Loucy (cell line): ENCODE results near the gene CFAP65.

Source experiments
- H2AFZ ChIP-seq: fragments of 200-600 bp; sonication (generic); 2 replicates; pipeline ENCODE4 v1.6.0; 2016; ENCODE audit warnings: antibody characterized with exemption, mild to moderate bottlenecking, low read length, moderate library complexity
- H3F3A ChIP-seq: fragments of 200-600 bp; 2 replicates; pipeline ENCODE4 v1.6.0; 2016; ENCODE audit warnings: antibody characterized with exemption, low read depth, mild to moderate bottlenecking
- H3K27me3 ChIP-seq: fragments of 200-600 bp; sonication (generic); 2 replicates; pipeline ENCODE4 v1.6.1; 2014; ENCODE audit warnings: low read length, mild to moderate bottlenecking; ENCODE audit not compliant: insufficient read depth, poor library complexity, severe bottlenecking
- H3K36me3 ChIP-seq: fragments of 200-600 bp; sonication (generic); 2 replicates; pipeline ENCODE4 v1.6.1; 2016; ENCODE audit warnings: low read length; ENCODE audit not compliant: insufficient read depth
- H3K4me1 ChIP-seq: fragments of 200-600 bp; sonication (generic); 2 replicates; pipeline ENCODE4 v1.5.1; 2014; ENCODE audit warnings: low read length, mild to moderate bottlenecking; ENCODE audit not compliant: insufficient read depth, poor library complexity, severe bottlenecking
- H3K4me2 ChIP-seq: fragments of 200-600 bp; sonication (generic); 2 replicates; pipeline ENCODE4 v1.6.0; 2014; ENCODE audit warnings: antibody characterized with exemption, low read length, low read depth, mild to moderate bottlenecking; ENCODE audit not compliant: poor library complexity, severe bottlenecking
- H3K4me3 ChIP-seq: fragments of 200-600 bp; sonication (generic); 2 replicates; pipeline ENCODE4 v1.5.1; 2014; ENCODE audit warnings: low read length, mild to moderate bottlenecking, mixed read lengths; ENCODE audit not compliant: poor library complexity, severe bottlenecking
- H3K79me2 ChIP-seq: fragments of 200-600 bp; sonication (generic); 2 replicates; pipeline ENCODE4 v1.6.1; 2014; ENCODE audit warnings: low read length; ENCODE audit not compliant: insufficient read depth
- H3K9ac ChIP-seq: fragments of 200-600 bp; sonication (generic); 2 replicates; pipeline ENCODE4 v1.6.0; 2014; ENCODE audit warnings: mild to moderate bottlenecking, low read depth, low read length, moderate library complexity; ENCODE audit not compliant: poor library complexity, severe bottlenecking
- H3K9me2 ChIP-seq: fragments of 200-600 bp; sonication (generic); replicated peaks from 2 replicates; pipeline ENCODE4 v1.6.1; 2016; ENCODE audit warnings: low read depth, low read length, mixed read lengths
- H3K9me3 ChIP-seq: fragments of 200-600 bp; sonication (generic); 2 replicates; pipeline ENCODE4 v1.6.1; 2014; ENCODE audit warnings: mild to moderate bottlenecking, antibody characterized with exemption, low read length, low read depth; ENCODE audit not compliant: insufficient read depth
- H4K20me1 ChIP-seq: fragments of 200-600 bp; sonication (generic); 2 replicates; pipeline ENCODE4 v1.6.0; 2014; ENCODE audit warnings: antibody characterized with exemption, low read length, mild to moderate bottlenecking; ENCODE audit not compliant: insufficient read depth, poor library complexity, severe bottlenecking
- EZH2phosphoT487 ChIP-seq: fragments of 200-600 bp; IDR thresholded peaks from 2 replicates; pipeline ENCODE4 v1.6.1; 2018; ENCODE audit warnings: antibody characterized with exemption, mild to moderate bottlenecking, moderate library complexity, borderline replicate concordance
- TF ChIP-seq, protein P1 (sequence below): fragments of 200-600 bp; sonication (generic); conservative IDR thresholded peaks from 2 replicates; pipeline ENCODE4 v1.5.1; 2014; ENCODE audit warnings: mild to moderate bottlenecking, antibody characterized with exemption, low read length

CFAP65 gene

GRCh38 chr2:218993345-218994315 lies 47.7 kb downstream of the CFAP65 start, which contains the start of gene CRYBA2:
TSS of gene CRYBA2 (minus strand) at chr2:218993422. CDS start at chr2:218993176, 246 bp downstream.
- Histone ChIP-seq H3K79me2 (no peaks in the 10 kb centered on the region), H3K4me3 (no peak within 1 kb of the TSS), H4K20me1 (no peaks in the 10 kb centered on the region), H3K4me2 (no peak within 1 kb of the TSS), H3K9me3 (no peaks in the 10 kb centered on the region), H2AFZ (no peak within 1 kb of the TSS), H3K9me2 (no peaks in the 10 kb centered on the region), H3K4me1 (peaks cover 16% of the 10 kb centered on the region), H3F3A (no peaks in the 10 kb centered on the region), H3K9ac (no peak within 1 kb of the TSS), H3K36me3 (no peaks in the 10 kb centered on the region), H3K27me3 (no peaks in the 10 kb centered on the region)
- TF ChIP-seq EZH2phosphoT487, result no peak
- TF ChIP-seq, protein P1, sequence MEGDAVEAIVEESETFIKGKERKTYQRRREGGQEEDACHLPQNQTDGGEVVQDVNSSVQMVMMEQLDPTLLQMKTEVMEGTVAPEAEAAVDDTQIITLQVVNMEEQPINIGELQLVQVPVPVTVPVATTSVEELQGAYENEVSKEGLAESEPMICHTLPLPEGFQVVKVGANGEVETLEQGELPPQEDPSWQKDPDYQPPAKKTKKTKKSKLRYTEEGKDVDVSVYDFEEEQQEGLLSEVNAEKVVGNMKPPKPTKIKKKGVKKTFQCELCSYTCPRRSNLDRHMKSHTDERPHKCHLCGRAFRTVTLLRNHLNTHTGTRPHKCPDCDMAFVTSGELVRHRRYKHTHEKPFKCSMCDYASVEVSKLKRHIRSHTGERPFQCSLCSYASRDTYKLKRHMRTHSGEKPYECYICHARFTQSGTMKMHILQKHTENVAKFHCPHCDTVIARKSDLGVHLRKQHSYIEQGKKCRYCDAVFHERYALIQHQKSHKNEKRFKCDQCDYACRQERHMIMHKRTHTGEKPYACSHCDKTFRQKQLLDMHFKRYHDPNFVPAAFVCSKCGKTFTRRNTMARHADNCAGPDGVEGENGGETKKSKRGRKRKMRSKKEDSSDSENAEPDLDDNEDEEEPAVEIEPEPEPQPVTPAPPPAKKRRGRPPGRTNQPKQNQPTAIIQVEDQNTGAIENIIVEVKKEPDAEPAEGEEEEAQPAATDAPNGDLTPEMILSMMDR, result no peak

DNA sequence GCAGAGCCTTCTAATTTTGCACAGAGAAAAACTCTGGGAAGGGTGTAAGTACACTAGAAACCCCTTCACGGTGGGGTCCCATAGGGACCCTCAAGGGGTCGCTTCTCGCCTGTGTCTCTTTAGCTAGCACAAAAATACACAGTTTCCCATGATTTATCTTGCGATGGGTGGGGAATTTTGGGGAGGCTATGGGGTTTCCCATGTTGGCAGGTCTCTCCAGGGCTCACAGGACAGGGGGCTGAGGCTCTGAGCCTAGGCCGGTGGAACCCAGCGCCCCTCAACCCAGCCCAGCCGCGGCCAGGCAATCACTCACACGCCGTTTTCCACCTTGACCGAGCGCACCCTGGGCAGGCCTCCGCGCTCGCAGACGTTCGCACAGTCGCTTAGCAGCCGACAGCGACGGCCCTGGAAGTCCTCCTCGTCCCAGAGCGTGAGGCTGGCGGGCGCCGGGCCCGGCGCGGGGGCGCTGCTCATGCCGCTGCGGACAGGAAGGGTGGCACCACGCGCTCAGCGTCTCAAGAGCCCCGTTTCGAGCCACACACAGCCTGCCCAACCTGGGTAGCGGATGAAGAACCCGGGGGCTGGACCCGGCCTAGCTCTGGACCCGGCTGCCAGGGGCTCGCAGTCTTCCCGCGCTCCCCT lies 48.5 kb downstream of the CFAP65 start:
- no peak overlapping the region for H3K4me3 ChIP-seq

DNA sequence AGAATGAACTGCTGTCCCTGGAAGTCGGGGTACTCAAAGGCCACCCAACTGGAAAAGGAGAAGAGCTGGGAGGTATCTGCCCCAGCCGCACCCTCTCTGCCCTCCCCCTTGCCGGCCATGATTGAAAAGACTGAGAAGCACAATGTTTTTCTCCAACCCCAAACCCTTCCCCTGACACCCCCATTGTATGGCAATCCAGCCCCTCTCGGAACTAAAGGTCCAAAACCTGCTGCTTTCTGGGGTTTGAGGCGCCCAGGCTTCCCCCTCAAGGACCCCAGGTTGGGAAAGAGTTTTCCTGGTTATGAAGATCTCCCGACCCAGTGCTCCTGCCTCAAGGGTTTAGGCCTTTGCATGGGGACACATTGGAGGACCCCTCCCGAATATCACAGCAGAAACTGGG lies 49.1 kb downstream of the CFAP65 start:
- Histone ChIP-seq H3K9me3 (no peaks in the 10 kb centered on the region), H3K27me3 (no peaks in the 10 kb centered on the region), H3K9me2 (no peaks in the 10 kb centered on the region), H3K9ac (no peak overlapping the region), H3K36me3 (no peaks in the 10 kb centered on the region), H3K4me1 (peaks cover 2% of the 10 kb centered on the region), H3K4me2 (no peak overlapping the region), H2AFZ (no peak overlapping the region), H3F3A (no peaks in the 10 kb centered on the region), H3K79me2 (no peaks in the 10 kb centered on the region), H4K20me1 (no peaks in the 10 kb centered on the region), H3K4me3 (no peak overlapping the region)
- TF ChIP-seq, protein P1, result no peak
- TF ChIP-seq EZH2phosphoT487, result no peak

More for the DNA sequence above, 48.5 kb downstream of the CFAP65 start:
- Histone ChIP-seq H3K36me3 (no peaks in the 10 kb centered on the region), H2AFZ (no peak overlapping the region), H3K4me2 (no peak overlapping the region), H3K79me2 (no peaks in the 10 kb centered on the region), H3K9me3 (no peaks in the 10 kb centered on the region), H3K9me2 (no peaks in the 10 kb centered on the region), H3K4me1 (peaks cover 8% of the 10 kb centered on the region), H3K9ac (no peak overlapping the region), H4K20me1 (no peaks in the 10 kb centered on the region), H3F3A (no peaks in the 10 kb centered on the region), H3K27me3 (no peaks in the 10 kb centered on the region)
- no peak for TF ChIP-seq EZH2phosphoT487
- TF ChIP-seq, protein P1, result no peak
